HepG2 (cell line): ENCODE results near the gene NDOR1. TPM values are rescaled to one million over a fixed set of nuclear protein-coding genes. Genes with fewer than 3 reads are reported as not detected.

Experiments used
- ARID4A ChIP-seq: sonication (generic); formaldehyde crosslinking; IDR thresholded peaks from 2 replicates; pipeline ENCODE4 v1.5.0; 2020; ENCODE audit warnings: mild to moderate bottlenecking, missing genetic modification reagents, borderline replicate concordance
- CSRNP1 ChIP-seq: sonication (generic); formaldehyde crosslinking; IDR thresholded peaks from 2 replicates; pipeline ENCODE4 v1.8.1; 2023; ENCODE audit warnings: mild to moderate bottlenecking, missing genetic modification reagents
- MAZ ChIP-seq, 2 experiments: sonication (generic) in 1 of 2; formaldehyde crosslinking in 1 of 2; IDR thresholded peaks; 2 replicates each; pipeline versions ENCODE4 v1.5.0 to v1.6.1; 2012 to 2020; ENCODE audit warnings: low read depth in 2 of 2, mild to moderate bottlenecking in 2 of 2, borderline replicate concordance in 1 of 2, improper control_type of control experiment in 1 of 2, low read length in 1 of 2, missing genetic modification reagents in 1 of 2, moderate library complexity in 1 of 2
- MIER2 ChIP-seq: IDR thresholded peaks from 2 replicates; pipeline ENCODE4 v1.6.1; 2016; ENCODE audit warnings: missing biosample characterization, missing genetic modification reagents
- PAF1 ChIP-seq: IDR thresholded peaks from 2 replicates; pipeline ENCODE4 v1.6.1; 2016; ENCODE audit warnings: missing genetic modification reagents, missing compliant biosample characterization
- SPEN ChIP-seq: sonication (generic); formaldehyde crosslinking; IDR thresholded peaks from 2 replicates; pipeline ENCODE4 v1.5.1; 2020; ENCODE audit warnings: low read depth, mild to moderate bottlenecking, missing genetic modification reagents
- ZFP62 ChIP-seq: sonication (generic); formaldehyde crosslinking; IDR thresholded peaks from 2 replicates; pipeline ENCODE4 v1.4.0; 2020; ENCODE audit warnings: missing genetic modification reagents
- ZNF296 ChIP-seq: sonication (generic); formaldehyde crosslinking; conservative IDR thresholded peaks from 2 replicates; pipeline ENCODE4 v1.5.0; 2020; ENCODE audit warnings: mild to moderate bottlenecking, missing genetic modification reagents
- ZNF329 ChIP-seq: sonication (generic); formaldehyde crosslinking; IDR thresholded peaks from 2 replicates; pipeline ENCODE4 v1.9.0; 2021; ENCODE audit warnings: low read depth, mild to moderate bottlenecking, missing genetic modification reagents
- ZNF549 ChIP-seq: sonication (generic); formaldehyde crosslinking; IDR thresholded peaks from 2 replicates; pipeline ENCODE4 v1.5.0; 2020; ENCODE audit warnings: missing genetic modification reagents
- ZNF563 ChIP-seq: sonication (generic); formaldehyde crosslinking; IDR thresholded peaks from 2 replicates; pipeline ENCODE4 v1.8.0; 2022; ENCODE audit warnings: mild to moderate bottlenecking, moderate library complexity, missing genetic modification reagents
- ZNF567 ChIP-seq: sonication (generic); formaldehyde crosslinking; IDR thresholded peaks from 2 replicates; pipeline ENCODE4 v1.8.1; 2023; ENCODE audit warnings: mild to moderate bottlenecking, missing genetic modification reagents, borderline replicate concordance
- ZNF574 ChIP-seq: sonication (generic); formaldehyde crosslinking; IDR thresholded peaks from 2 replicates; pipeline ENCODE4 v1.4.0; 2020; ENCODE audit warnings: missing genetic modification reagents
- ZNF598 ChIP-seq: sonication (generic); formaldehyde crosslinking; IDR thresholded peaks from 2 replicates; pipeline ENCODE4 v1.5.1; 2020; ENCODE audit warnings: mild to moderate bottlenecking, missing genetic modification reagents, borderline replicate concordance
- ZNF777 ChIP-seq: sonication (generic); formaldehyde crosslinking; IDR thresholded peaks from 2 replicates; pipeline ENCODE4 v1.4.0; 2020; ENCODE audit warnings: missing genetic modification reagents
- polyA plus RNA-seq, 8 experiments: library from polyadenylated mRNA; depleted of rRNA in 3 of 8; stranded (reverse) in 7 of 8; unstranded in 1 of 8; fragments of >200 nt; fragmentation: Illumina TruSeq in 4 of 8; extraction: Trizol in 4 of 8; gene quantifications; 2 replicates each; pipeline versions ENCODE4 v1.2.1 to v1.2.3, GENCODE V29; 2011 to 2016; ENCODE audit warnings: low read depth in 4 of 8, missing spikeins in 1 of 8, mixed read lengths in 1 of 8; ENCODE audit not compliant: insufficient read depth in 1 of 8
- total RNA-seq, 5 experiments: library from RNA; depleted of rRNA; stranded (reverse); fragments of >200 nt; fragmentation: Illumina TruSeq; extraction: Trizol; gene quantifications; 2 replicates each; pipeline ENCODE4 v1.2.3, GENCODE V29; 2016; ENCODE audit warnings: low read depth in 1 of 5

NDOR1 gene
- total and polyA plus RNA-seq, 2 of the 13 experiments (the other 11 are each of a cell fraction or from before 2014, with no cell fraction given), result 3.6 to 8.7 TPM

GRCh38 chr9:137236238-137236935, 30.9 kb downstream of the NDOR1 start (continued):
- TF ChIP-seq MAZ (IDR thresholded peaks at IDR 0.05; ENCODE audit: borderline replicate concordance, low read depth, low read length) (peak; percentile 63; the same call in 1 of the 2 replicates), MAZ (CRISPR knock-in tag; IDR thresholded peaks at IDR 0.05; ENCODE audit: low read depth) (peak; percentile 87), ZNF598 (CRISPR knock-in tag) (no peak), ZFP62 (CRISPR knock-in tag) (no peak), ARID4A (peak; percentile 85; the same call in 1 of the 2 replicates), ZNF296 (no peak), MIER2 (peak; percentile 78), CSRNP1 (no peak; the same call in 1 of the 2 replicates), ZNF574 (CRISPR knock-in tag) (peak; percentile 64), ZNF777 (CRISPR knock-in tag) (peak; percentile 51; the same call in 1 of the 2 replicates), ZNF329 (CRISPR knock-in tag) (no peak), SPEN (CRISPR knock-in tag) (peak; percentile 73; the same call in 1 of the 2 replicates), ZNF567 (CRISPR knock-in tag) (no peak; the same call in 1 of the 2 replicates), ZNF549 (CRISPR knock-in tag) (no peak), ZNF563 (CRISPR knock-in tag) (no peak; the same call in 1 of the 2 replicates), PAF1 (CRISPR knock-in tag) (no peak)
